CD14-positive monocyte (primary cell): Measurements from ENCODE around the gene SEMA3C. TPM values are rescaled to one million over a fixed set of nuclear protein-coding genes. Genes with fewer than 3 reads are reported as not detected.

Source experiments
- DNase-seq, 3 donors: peaks; one replicate each; pipeline ENCODE4 v3.0.0-alpha.2; 2011 to 2022
- H2AFZ ChIP-seq: 2 replicates; pipeline ENCODE4 v1.6.0; 2012; ENCODE audit warnings: mild to moderate bottlenecking, low read depth, low read length, inconsistent platforms; ENCODE audit not compliant: insufficient read depth, poor library complexity, severe bottlenecking
- H3K27ac ChIP-seq, 2 donors: 1 replicate in 1 of 2; 2 replicates in 1 of 2; pipeline ENCODE4 v1.5.1; 2012 to 2013; ENCODE audit warnings: low read length in 2 of 2, control low read depth in 1 of 2, inconsistent platforms in 1 of 2, low read depth in 1 of 2, mild to moderate bottlenecking in 1 of 2
- H3K27me3 ChIP-seq, 2 donors: one replicate each; pipeline versions ENCODE4 v1.6.0 to v1.6.1; 2011 to 2013; ENCODE audit warnings: low read length in 2 of 2; ENCODE audit not compliant: control insufficient read depth in 2 of 2, insufficient read depth in 2 of 2
- H3K36me3 ChIP-seq, 2 donors: replicated peaks in 1 of 2; 1 replicate in 1 of 2; 2 replicates in 1 of 2; pipeline versions ENCODE4 v1.5.1 to v1.6.1; 2012 to 2013; ENCODE audit warnings: low read length in 2 of 2, control low read depth in 1 of 2, inconsistent platforms in 1 of 2, mild to moderate bottlenecking in 1 of 2; ENCODE audit not compliant: insufficient read depth in 2 of 2, control insufficient read depth in 1 of 2
- H3K4me1 ChIP-seq, 2 donors: 1 replicate in 1 of 2; 2 replicates in 1 of 2; pipeline versions ENCODE4 v1.5.1 to v1.6.1; 2012 to 2013; ENCODE audit warnings: low read length in 2 of 2, control low read depth in 1 of 2, inconsistent platforms in 1 of 2, mild to moderate bottlenecking in 1 of 2, moderate library complexity in 1 of 2; ENCODE audit not compliant: insufficient read depth in 2 of 2, control insufficient read depth in 1 of 2
- H3K4me2 ChIP-seq: replicated peaks from 2 replicates; pipeline ENCODE3; 2012; ENCODE audit warnings: low read length, moderate library complexity, mild to moderate bottlenecking; ENCODE audit not compliant: poor library complexity, severe bottlenecking; ENCODE audit errors: extremely low read depth
- H3K4me3 ChIP-seq, 3 experiments: fragments of 200-600 bp in 1 of 3; sonication (generic) in 1 of 3; replicated peaks in 1 of 3; 1 replicate in 2 of 3; 2 replicates in 1 of 3; pipeline ENCODE4 v1.5.1; 2011 to 2013; ENCODE audit warnings: low read length in 3 of 3, mild to moderate bottlenecking in 3 of 3, control low read depth in 2 of 3, low read depth in 2 of 3, inconsistent platforms in 1 of 3, moderate library complexity in 1 of 3
- H3K79me2 ChIP-seq: 2 replicates; pipeline ENCODE4 v1.6.0; 2012; ENCODE audit warnings: mild to moderate bottlenecking, control low read depth, inconsistent platforms, low read length, moderate library complexity; ENCODE audit not compliant: insufficient read depth
- H3K9ac ChIP-seq: 2 replicates; pipeline ENCODE4 v1.6.0; 2017; ENCODE audit warnings: low read length, mild to moderate bottlenecking; ENCODE audit not compliant: insufficient read depth, poor library complexity, severe bottlenecking
- H3K9me3 ChIP-seq, 2 donors: replicated peaks in 1 of 2; 1 replicate in 1 of 2; 2 replicates in 1 of 2; pipeline versions ENCODE4 v1.5.1 to v1.6.1; 2012 to 2013; ENCODE audit warnings: low read length in 2 of 2, control low read depth in 1 of 2; ENCODE audit not compliant: control insufficient read depth in 1 of 2, insufficient read depth in 1 of 2
- H4K20me1 ChIP-seq: 2 replicates; pipeline ENCODE4 v1.6.0; 2012; ENCODE audit warnings: mild to moderate bottlenecking, low read length, control low read depth, moderate library complexity; ENCODE audit not compliant: insufficient read depth
- H3K27ac Mint-ChIP-seq, 7 donors: one replicate each; pipeline ENCODE4 v1.8.0; 2020; ENCODE audit warnings: mild to moderate bottlenecking in 7 of 7, mixed read lengths in 7 of 7, moderate library complexity in 6 of 7, inconsistent platforms in 2 of 7
- H3K27me3 Mint-ChIP-seq, 3 donors: one replicate each; pipeline ENCODE4 v1.8.0; 2021 to 2022; ENCODE audit warnings: low read depth in 3 of 3, mild to moderate bottlenecking in 3 of 3, mixed read lengths in 3 of 3, moderate library complexity in 3 of 3, inconsistent platforms in 1 of 3
- H3K36me3 Mint-ChIP-seq, 2 donors: one replicate each; pipeline ENCODE4 v1.8.0; 2020; ENCODE audit warnings: mixed read lengths in 2 of 2, inconsistent platforms in 1 of 2, mild to moderate bottlenecking in 1 of 2
- H3K4me1 Mint-ChIP-seq: one replicate; pipeline ENCODE4 v1.8.0; 2020; ENCODE audit warnings: mild to moderate bottlenecking, mixed read lengths
- H3K4me3 Mint-ChIP-seq, 2 donors: one replicate each; pipeline ENCODE4 v1.8.0; 2020; ENCODE audit warnings: mild to moderate bottlenecking in 2 of 2, mixed read lengths in 2 of 2, moderate library complexity in 1 of 2
- H3K9me3 Mint-ChIP-seq, 7 donors: one replicate each; pipeline ENCODE4 v1.8.0; 2020 to 2022; ENCODE audit warnings: mixed read lengths in 7 of 7, mild to moderate bottlenecking in 6 of 7, moderate library complexity in 6 of 7, inconsistent platforms in 2 of 7
- WGBS: methylation state at CpG from one replicate; pipeline ENCODE4 v1.1.5; 2013; ENCODE audit warnings: missing lambda C conversion rate; ENCODE audit not compliant: insufficient coverage; 5-methylcytosine and 5-hydroxymethylcytosine counted together
- intact Hi-C, 2 donors: fragments of 100-400 bp; cut with micrococcal nuclease; formaldehyde crosslinking; loops; one replicate each; pipeline versions ENCODE4 v1.15.0 to v1.15.1; 2023
- polyA plus RNA-seq, 3 donors: library from polyadenylated mRNA; depleted of rRNA in 1 of 3; unstranded in 2 of 3; stranded (reverse) in 1 of 3; fragments of 300-500 nt in 2 of 3; fragments of >200 nt in 1 of 3; fragmentation: Illumina TruSeq in 2 of 3; gene quantifications; 1 replicate in 2 of 3; 2 replicates in 1 of 3; pipeline ENCODE4 v1.2.3, GENCODE V29; 2012 to 2021
- TF ChIP-seq, protein P1 (sequence below): fragments of 200-600 bp; IDR thresholded peaks from one replicate; pipeline ENCODE4 v1.8.0; 2022; ENCODE audit warnings: antibody characterized with exemption, mild to moderate bottlenecking

SEMA3C gene
- polyA plus RNA-seq, 3 donors: 7.2 to 14.1 (median 13.7) TPM

DNA sequence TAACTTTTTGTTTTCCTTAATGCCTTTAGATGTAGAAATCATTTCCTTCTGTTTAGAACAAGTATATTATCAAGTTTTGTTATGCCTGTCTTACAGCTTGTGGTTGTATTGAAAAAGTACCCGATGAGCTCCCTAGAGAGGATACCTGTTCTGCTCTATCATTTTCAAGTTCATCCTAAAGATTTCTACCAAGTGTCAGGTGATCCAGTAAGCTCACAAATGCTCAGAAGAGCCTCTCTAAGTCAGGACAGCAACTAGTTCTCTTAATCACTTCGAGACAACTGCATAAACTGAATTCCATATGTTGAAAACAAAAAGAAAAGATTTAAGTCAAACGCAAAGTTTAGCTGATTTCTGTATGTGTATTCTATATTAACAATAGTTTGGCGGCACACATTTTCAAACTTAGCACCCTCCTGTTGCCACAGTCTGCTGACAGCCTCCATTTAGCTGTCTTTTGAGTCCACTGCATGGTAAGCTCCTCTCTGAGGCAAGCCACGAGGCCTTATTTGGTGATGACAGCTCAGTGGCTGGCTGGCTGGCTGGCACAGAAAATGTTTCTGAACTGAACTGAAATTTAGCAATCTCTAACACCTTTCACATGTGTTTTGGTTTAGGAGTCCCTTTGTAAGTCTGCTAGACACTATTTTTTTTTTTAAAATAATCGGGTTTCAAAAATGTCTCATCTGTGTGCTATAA, 59.4 kb downstream of the SEMA3C start:
- Mint-ChIP-seq H3K9me3 (peaks cover 0 to 8% (median 2%) of the 10 kb centered on the region in 7 donors), H3K36me3 (peaks cover 12 to 15% of the 10 kb centered on the region in 2 donors), H3K4me3 (no peak overlapping the region), H3K4me1 (peaks cover 12% of the 10 kb centered on the region), H3K27ac (no peak overlapping the region), H3K27me3 (no peaks in the 10 kb centered on the region)
- TF ChIP-seq, protein P1, sequence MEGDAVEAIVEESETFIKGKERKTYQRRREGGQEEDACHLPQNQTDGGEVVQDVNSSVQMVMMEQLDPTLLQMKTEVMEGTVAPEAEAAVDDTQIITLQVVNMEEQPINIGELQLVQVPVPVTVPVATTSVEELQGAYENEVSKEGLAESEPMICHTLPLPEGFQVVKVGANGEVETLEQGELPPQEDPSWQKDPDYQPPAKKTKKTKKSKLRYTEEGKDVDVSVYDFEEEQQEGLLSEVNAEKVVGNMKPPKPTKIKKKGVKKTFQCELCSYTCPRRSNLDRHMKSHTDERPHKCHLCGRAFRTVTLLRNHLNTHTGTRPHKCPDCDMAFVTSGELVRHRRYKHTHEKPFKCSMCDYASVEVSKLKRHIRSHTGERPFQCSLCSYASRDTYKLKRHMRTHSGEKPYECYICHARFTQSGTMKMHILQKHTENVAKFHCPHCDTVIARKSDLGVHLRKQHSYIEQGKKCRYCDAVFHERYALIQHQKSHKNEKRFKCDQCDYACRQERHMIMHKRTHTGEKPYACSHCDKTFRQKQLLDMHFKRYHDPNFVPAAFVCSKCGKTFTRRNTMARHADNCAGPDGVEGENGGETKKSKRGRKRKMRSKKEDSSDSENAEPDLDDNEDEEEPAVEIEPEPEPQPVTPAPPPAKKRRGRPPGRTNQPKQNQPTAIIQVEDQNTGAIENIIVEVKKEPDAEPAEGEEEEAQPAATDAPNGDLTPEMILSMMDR: no peak
- DNase-seq: no peak
- Histone ChIP-seq H3K4me3 (no peak overlapping the region), H2AFZ (no peak overlapping the region), H4K20me1 (no peaks in the 10 kb centered on the region), H3K4me1 (peaks cover 3 to 9% of the 10 kb centered on the region in 2 donors), H3K9me3 (no peaks in the 10 kb centered on the region), H3K27ac (no peak overlapping the region), H3K4me2 (no peak overlapping the region), H3K27me3 (no peaks in the 10 kb centered on the region), H3K9ac (no peak overlapping the region), H3K36me3 (no peaks in the 10 kb centered on the region), H3K79me2 (no peaks in the 10 kb centered on the region)
- intact Hi-C loops: no loop called here
- WGBS: 100% methylated on average over 1 of the region's 6 CpGs

DNA sequence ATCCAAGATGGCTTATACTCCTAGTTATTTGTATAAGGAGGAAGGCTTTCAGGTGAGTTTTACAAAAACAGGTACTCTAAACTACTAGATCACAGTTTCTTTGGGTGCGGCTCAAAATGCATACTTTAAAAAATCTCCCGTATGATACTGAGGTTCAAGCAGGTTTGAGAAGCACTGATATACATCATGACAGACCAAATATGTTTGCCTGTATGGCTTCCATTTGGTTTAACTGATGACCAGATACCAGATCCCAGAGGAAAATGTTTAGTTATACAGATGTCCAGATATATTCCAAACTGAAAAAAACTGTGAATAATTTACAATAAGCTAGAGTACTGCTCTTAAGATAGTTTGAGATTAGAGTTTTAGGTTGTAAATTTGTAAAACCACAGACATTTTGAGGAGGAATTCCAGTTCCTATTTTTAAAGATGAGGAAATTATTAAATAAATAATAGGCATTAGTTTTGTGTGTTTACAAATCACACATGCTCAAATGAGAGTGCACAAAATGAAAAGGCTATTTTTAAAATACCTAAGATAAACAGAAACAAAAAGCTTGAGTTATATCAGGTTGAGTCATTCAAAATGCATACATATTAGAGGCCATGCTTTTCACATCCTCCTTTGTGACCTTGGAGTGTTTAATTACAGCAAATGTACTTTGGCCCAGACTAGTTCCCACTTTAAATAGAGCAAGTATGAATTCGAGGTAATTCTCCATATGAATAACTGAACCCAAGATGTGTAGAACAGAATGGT, 60.5 kb downstream of the SEMA3C start:
- H3K27me3 ChIP-seq: no peaks in the 10 kb centered on the region

More for the DNA sequence above, 60.5 kb downstream of the SEMA3C start:
- Mint-ChIP-seq H3K4me3 (no peak overlapping the region), H3K4me1 (peaks cover 12% of the 10 kb centered on the region), H3K27ac (peak overlapping the region in 1 of 7 donors; percentile 63), H3K27me3 (no peaks in the 10 kb centered on the region), H3K9me3 (peaks cover 0 to 8% (median 2%) of the 10 kb centered on the region in 7 donors), H3K36me3 (peaks cover 12 to 15% of the 10 kb centered on the region in 2 donors)
- Histone ChIP-seq H3K36me3 (no peaks in the 10 kb centered on the region), H3K4me3 (no peak overlapping the region), H3K4me2 (no peak overlapping the region), H3K9me3 (no peaks in the 10 kb centered on the region), H3K9ac (no peak overlapping the region), H3K79me2 (no peaks in the 10 kb centered on the region), H3K4me1 (peaks cover 3 to 9% of the 10 kb centered on the region in 2 donors), H3K27ac (no peak overlapping the region), H4K20me1 (no peaks in the 10 kb centered on the region), H2AFZ (no peak overlapping the region)
- no CpG with 5 or more reads among the region's 3 CpGs for WGBS
- TF ChIP-seq, protein P1: no peak
- intact Hi-C loops: no loop called here
- peak; percentile 3 to 4 (median 3) for DNase-seq
